Measurements from ENCODE around the gene SPG11.
A peak's percentile ranks its signal among the peaks of the same experiment; 100 is the strongest.
"Not testable (repeated sequence)": the region's sequence is repeated elsewhere in the genome, so short reads cannot be mapped to it uniquely, and the experiment has no call there.

Gene SPG11

GRCh38 chr15:44550256-44550655, 113.2 kb downstream of the SPG11 start:
- no peak for DNase-seq

- not testable (repeated sequence) for DNase-seq
These were observed 114.3 kb downstream of the SPG11 start for GRCh38 chr15:44549152-44549551.

- DNase-seq = no peak
These were observed 117.3 kb downstream of the SPG11 start for GRCh38 chr15:44545913-44546802.

GRCh38 chr15:44544745-44545144, 118.7 kb downstream of the SPG11 start:
- DNase-seq = not testable (repeated sequence)

- DNase-seq = no peak
These were observed 120.9 kb downstream of the SPG11 start for GRCh38 chr15:44542596-44542995.

- DNase-seq = no peak
These were observed 122.0 kb downstream of the SPG11 start for GRCh38 chr15:44541282-44541958.

- no peak for DNase-seq
These were observed 125.7 kb downstream of the SPG11 start for GRCh38 chr15:44537735-44538240.

GRCh38 chr15:44536962-44537734, 126.3 kb downstream of the SPG11 start, which contains the start of gene EIF3J:
Gene EIF3J, plus strand, starts transcription at chr15:44537147. Its CDS starts 48 bp downstream, at chr15:44537195.
- DNase-seq = peak; percentile 79 to 91 (median 84)

GRCh38 chr15:44536302-44536961, 127.0 kb downstream of the SPG11 start:
- peak in 2 of 4 experiments; percentile 64 to 76 for DNase-seq

GRCh38 chr15:44535523-44536301, 127.8 kb downstream of the SPG11 start:
- DNase-seq = peak in 2 of 4 experiments; percentile 3 to 21

- no peak for DNase-seq
These were observed 128.4 kb downstream of the SPG11 start for GRCh38 chr15:44535092-44535491.

- no peak for DNase-seq
These were observed 130.8 kb downstream of the SPG11 start for GRCh38 chr15:44532689-44533088.

- not testable (repeated sequence) for DNase-seq
These were observed 131.2 kb downstream of the SPG11 start for GRCh38 chr15:44532275-44532674.

- DNase-seq = no peak
These were observed 132.8 kb downstream of the SPG11 start for GRCh38 chr15:44530653-44531052.

GRCh38 chr15:44529864-44530604, 133.4 kb downstream of the SPG11 start:
- no peak for DNase-seq

GRCh38 chr15:44527241-44527640, 136.2 kb downstream of the SPG11 start:
- no peak for DNase-seq

GRCh38 chr15:44525018-44525417, 138.4 kb downstream of the SPG11 start:
- DNase-seq = no peak

GRCh38 chr15:44519537-44519936, 143.9 kb downstream of the SPG11 start:
- no peak for DNase-seq

GRCh38 chr15:44516436-44516835, 147.0 kb downstream of the SPG11 start:
- no peak for DNase-seq

Measured in activated naive CD4-positive, alpha-beta T cell (primary cell).